ENCODE results near the gene CELSR2. TPM values are rescaled to one million over a fixed set of nuclear protein-coding genes. Genes with fewer than 3 reads are reported as not detected.
"Not testable (repeated sequence)": the region's sequence is repeated elsewhere in the genome, so short reads cannot be mapped to it uniquely, and the experiment has no call there.

The CELSR2 gene
- total and polyA plus RNA-seq, 2 of the 8 experiments (the other 6 are each of a cell fraction or from before 2014, with no cell fraction given) = 12.0 to 27.7 TPM

DNA sequence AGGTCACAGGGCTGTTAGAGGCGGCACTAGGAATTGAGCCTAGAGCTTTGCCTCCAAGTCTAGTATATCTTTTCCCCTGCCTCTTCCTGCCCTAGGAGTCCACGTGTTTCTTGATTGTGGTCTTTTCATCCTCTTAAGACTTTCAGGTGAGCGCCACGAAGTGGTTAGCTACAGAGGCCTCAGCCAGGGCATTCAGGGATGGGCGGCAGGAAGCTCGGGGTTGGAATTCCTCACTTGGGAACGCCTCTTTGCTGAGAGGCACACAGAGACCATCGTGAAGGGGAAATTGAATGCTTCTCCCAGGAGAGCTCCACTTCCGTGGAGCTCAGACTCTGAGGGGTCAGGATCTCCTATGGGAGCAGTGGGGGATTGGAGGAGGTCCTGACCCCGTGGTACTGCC lies 56.7 kb downstream of the CELSR2 start:
- not testable (repeated sequence) for H3K23me2 ChIP-seq (ENCODE audit: low read depth, low read length); H3K9me3 ChIP-seq (ENCODE audit: insufficient read depth in 2 of 2, low read depth in 1 of 2, low read length in 1 of 2); H3K23ac ChIP-seq (ENCODE audit: insufficient read length); H4K91ac ChIP-seq (replicated peaks; ENCODE audit: insufficient read length, low read length); DNase-seq (ENCODE audit: low read depth in 1 of 2, low spot score in 2 of 2); H2BK5ac ChIP-seq (ENCODE audit: low read depth, low read length); H3K27me3 ChIP-seq (replicated peaks in 1 of 4; ENCODE audit: control insufficient read depth in 3 of 4, extremely low read depth in 1 of 4, insufficient read depth in 3 of 4, low read length in 3 of 4); H2BK12ac ChIP-seq (ENCODE audit: low read depth, low read length); H4K20me1 ChIP-seq (replicated peaks in 1 of 2; ENCODE audit: control insufficient read depth in 1 of 2, insufficient read depth in 2 of 2, low read length in 2 of 2); H2BK120ac ChIP-seq (replicated peaks; ENCODE audit: low read depth, low read length); H2BK20ac ChIP-seq (ENCODE audit: low read length); FAIRE-seq; H3K18ac ChIP-seq (ENCODE audit: extremely low read depth, low read length); H4K8ac ChIP-seq (ENCODE audit: extremely low read depth, insufficient read depth, low read length); H2AK5ac ChIP-seq (ENCODE audit: low read depth, low read length); H4K5ac ChIP-seq (ENCODE audit: insufficient read length, low read depth, low read length); H3K9ac ChIP-seq (replicated peaks in 1 of 4; ENCODE audit: extremely low read depth in 1 of 4, low read depth in 3 of 4, low read length in 3 of 4); H3K79me2 ChIP-seq (ENCODE audit: control insufficient read depth in 1 of 2, insufficient read depth in 2 of 2, low read length in 2 of 2); H3K14ac ChIP-seq (ENCODE audit: insufficient read length); H3K36me3 ChIP-seq (ENCODE audit: control insufficient read depth in 2 of 4, insufficient read depth in 4 of 4, low read length in 3 of 4); H3K4me1 ChIP-seq (replicated peaks in 1 of 4; ENCODE audit: control insufficient read depth in 3 of 4, insufficient read depth in 4 of 4, low read length in 3 of 4); H2AFZ ChIP-seq (ENCODE audit: low read length); H3K4ac ChIP-seq (replicated peaks; ENCODE audit: insufficient read length, low read depth, low read length); H3K27ac ChIP-seq (ENCODE audit: low read depth, low read length); H3K4me3 ChIP-seq (ENCODE audit: extremely low read depth in 1 of 4, insufficient read depth in 2 of 4, low read depth in 3 of 4, low read length in 4 of 4); H2BK15ac ChIP-seq (ENCODE audit: low read length); H3K79me1 ChIP-seq (ENCODE audit: low read depth, low read length); H3K56ac ChIP-seq (replicated peaks; ENCODE audit: insufficient read length, low read depth, low read length); H3K4me2 ChIP-seq (ENCODE audit: insufficient read depth in 1 of 2, low read depth in 2 of 2, low read length in 2 of 2)
- WGBS, 2 experiments (ENCODE audit: extremely low coverage in 1 of 2, insufficient coverage in 1 of 2, insufficient read length in 1 of 2, insufficient replicate concordance in 2 of 2, low coverage in 1 of 2, low lambda C conversion rate in 2 of 2, missing lambda C conversion rate in 1 of 2) = 66% methylated on average over 10 of the region's 10 CpGs; no CpG with 5 or more reads in 1 of the 2 experiments
- ChIA-PET CTCF (ENCODE audit: partially characterized antibody) (interaction anchor here (0.9 to 5.6 kb wide), 13 partner anchors 10 to 328 kb away, joined by 3 to 45 read pairs (median 4); partner anchors contain the start of genes ATXN7L2 and SORT1), POLR2A (ENCODE audit: partially characterized antibody) (interaction anchor here (1.0 to 3.6 kb wide), 5 partner anchors 9 to 92 kb away, joined by 3 to 13 read pairs (median 8); partner anchors contain the start of gene SORT1)

Measured in H1 (cell line).